ENCODE data around the gene GSTO2.

GSTO2 gene

DNA sequence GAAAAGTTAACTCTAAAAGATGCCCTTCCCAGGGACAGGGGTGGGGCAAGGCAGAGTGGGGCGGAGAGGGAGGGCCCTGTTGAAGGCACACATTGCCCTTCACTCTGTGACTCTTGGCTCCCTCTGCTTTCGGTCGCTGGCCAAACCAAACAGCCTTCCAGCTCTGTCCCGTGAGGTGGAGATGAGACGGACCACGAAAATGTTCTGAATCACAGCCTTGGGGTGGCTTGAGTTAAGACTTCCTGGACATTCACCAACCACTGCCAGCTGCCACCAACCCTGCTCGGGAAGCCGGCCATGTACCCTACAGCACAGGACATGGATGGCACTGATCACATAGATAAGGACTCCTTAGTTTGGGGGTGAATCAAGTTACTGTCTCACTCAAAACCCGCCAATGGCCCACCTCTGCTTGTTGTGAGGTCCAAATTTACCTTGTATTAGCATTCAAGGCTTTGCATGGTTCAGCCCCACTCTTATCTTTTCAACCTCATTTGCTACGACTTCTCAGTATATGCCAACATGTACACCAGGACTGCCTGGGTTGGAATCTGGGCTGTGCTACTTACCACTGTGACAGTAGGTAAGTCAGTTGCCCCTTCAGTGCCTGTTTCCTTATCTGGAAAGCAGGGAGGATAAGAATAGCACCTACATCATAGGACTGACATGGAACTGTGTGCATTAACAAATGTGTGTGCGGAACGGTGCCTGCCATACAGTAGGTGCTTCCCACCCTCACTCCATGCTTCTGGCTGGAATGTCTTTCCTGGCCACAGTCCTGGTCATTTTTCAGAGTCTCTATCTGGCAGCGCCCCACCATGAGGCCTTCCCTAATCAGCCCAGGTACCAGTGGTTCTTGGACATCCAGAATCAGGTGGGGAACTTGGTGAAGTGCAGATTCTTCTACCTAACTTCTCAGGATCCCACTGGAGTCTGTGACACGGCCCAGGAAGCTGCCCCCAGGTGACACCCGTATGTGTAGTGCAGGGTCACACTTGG lies 41.3 kb downstream of the GSTO2 start:
- DNase-seq: no peak

DNA sequence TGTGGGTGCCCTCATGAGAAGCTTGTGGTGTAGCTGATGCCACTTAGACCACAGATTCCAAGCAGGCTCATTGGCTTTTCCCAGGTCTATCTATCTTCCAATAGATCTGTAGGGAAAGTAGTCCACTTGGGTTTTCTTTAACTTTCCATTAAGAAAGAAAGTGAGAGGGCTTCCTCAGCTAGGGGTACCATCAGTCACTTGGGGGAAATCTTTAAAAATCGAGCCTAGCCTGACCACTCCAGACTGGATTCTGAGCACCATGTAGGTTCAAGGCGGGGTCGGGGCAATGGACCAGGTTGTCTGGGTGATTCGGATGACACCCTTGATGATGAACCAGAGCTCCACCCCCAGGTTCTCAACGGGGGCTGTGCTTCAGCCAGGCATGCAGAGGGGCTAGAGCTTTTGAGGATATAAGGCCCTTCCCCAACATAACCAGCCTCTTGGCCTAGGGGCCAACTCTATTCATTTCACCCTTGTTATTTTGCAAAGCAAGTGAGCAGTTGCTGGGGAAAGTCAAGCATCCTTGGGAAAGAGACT lies 42.3 kb downstream of the GSTO2 start:
- DNase-seq: no peak

DNA sequence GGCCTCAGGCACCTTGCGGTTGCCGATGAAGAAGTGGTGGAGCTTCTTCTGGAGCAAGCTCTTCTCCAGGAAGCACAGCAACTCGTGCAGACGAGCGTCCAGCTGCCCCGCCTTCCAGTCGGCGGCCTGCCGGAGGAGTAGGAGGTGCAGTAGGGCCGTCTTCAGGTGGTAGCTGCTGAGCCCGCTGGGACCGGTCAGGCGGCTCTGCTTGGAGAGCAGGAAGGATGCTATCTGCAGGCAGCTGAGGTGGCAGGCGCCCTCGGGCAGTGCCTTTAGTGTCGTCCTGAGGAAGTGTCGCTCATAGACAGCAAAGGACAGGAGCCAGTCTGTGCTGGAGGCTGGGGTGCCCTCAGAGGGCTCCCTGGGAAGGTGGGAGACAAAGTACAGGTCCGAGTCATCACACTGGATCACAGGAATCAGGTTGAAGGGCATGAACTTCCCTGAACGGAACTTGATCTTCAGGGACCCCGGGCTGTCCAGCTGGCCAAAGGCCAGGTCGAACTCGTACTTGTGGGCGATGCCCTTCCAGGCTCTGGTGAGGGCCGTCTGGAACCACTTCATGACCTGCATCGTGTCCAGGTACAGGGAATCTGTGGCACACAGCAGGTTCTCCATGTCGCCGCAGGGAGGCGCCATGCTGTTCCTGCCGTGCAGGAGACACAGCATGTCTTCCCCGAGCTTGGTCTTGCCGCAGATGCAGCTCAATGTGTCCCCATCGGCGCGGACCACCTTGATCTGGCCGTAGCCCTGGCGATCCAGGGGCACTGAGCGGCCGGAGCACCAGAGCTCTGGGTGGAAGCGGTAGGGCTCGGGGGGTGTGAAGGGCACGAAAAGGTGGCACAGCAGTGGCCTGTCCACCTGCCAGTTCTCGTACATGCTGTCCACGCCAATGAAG lies 45.9 kb downstream of the GSTO2 start:
- DNase-seq: no peak

DNA sequence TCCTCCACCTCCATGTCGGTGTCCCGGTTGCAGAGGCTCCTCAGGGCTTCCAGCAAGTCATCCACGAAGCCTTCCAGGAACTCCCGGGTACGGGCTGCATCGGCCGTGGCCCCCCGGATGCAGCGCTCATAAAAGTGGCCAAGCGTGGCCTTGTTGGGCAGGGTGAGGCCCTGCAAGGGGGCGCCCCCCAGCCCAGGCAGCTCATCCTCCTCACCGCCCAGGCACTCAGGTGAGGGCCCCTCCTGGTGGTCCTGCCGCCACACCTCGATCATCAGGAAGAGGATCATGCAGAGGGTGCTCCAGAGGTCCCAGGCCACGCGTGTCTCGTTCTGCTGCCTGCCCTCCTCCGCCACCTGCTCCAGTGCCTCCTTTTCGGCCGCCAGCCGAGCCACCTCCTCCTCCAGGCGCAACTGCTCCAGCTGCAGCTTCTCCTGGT lies 46.5 kb downstream of the GSTO2 start:
- DNase-seq: no peak

DNA sequence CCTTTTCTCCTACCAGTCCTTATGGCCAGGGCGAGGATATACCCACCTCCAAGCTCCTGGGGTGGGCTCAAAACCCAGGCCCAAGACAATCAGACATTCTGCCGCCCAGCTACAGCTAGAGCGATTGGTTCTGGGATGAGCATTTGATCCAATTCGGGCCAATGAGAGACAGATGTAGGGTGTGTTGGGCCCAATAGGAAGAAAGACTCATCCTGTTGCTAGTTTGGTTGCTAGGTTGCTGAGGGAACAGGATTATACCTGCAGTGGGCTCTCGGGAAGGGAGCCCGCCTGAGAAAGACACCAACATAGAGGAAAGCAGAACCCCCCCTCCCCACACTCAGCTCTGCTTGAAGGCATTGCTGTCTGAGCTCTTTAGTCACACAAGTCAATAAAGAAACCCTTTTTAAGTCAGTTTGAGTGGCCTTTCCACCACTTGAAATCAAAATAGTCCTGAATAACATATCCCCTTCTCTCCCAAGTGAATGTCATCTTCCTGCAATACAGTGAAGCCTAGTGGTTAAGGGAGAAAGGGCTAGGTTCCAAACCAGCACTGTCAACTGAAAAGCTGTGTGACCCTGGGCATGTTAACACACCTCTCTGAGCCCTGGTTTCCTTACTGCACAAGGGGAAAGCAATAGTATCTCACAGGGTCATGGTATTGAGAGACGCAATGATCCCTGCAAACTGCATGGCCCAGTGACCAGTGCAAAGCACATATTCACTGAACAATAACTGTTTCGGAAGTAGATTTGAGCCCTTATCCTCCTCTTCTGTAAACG lies 47.5 kb downstream of the GSTO2 start:
- no peak for DNase-seq

DNA sequence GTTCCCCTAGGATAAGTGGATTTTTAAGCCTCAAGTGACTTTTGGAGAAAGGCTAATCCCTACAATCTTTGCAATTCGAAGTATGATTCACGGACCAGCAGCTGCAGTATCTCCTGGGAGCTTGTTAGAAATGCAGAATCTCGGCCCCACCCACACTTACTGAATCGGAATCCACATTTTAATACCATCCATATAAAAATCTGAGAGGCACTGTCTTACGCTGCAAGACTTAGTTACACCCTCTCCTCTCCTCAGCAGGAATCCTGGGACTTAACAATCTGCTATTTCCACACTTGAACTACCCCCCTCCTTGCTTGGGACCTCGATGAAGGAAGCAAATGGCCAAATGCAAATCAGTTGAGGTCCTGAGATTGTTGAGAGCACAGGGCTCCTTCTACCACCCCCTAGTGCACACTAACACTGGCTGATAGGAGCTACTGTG lies 48.3 kb downstream of the GSTO2 start:
- DNase-seq: no peak

DNA sequence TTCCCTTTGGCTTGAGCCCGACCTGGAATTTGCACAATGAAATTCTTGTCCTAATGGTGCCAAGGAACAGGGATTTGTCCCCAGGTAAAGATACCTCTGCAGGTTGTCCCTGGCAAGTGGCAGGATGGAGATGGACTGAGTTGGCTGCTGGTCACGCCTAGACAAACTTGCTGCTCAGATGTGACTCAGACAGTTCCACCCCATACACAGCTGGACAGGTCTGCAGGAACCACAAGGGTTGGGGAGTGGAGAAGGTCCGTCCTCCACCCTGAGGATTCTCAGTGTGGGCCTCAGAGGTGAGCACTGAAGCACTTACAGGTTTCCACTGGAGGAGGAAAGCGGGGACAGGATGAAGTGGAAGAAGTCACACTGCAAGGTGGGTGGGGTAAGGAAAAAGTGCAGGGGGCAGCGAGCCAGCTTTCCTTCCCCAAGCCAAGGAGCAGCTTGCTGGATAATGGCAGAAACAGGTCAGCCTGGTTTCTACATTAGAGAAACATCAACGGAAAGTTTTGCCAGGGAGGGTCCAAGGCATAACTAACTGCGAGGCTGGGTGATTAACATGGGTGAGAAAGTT lies 48.8 kb downstream of the GSTO2 start:
- no peak for DNase-seq

DNA sequence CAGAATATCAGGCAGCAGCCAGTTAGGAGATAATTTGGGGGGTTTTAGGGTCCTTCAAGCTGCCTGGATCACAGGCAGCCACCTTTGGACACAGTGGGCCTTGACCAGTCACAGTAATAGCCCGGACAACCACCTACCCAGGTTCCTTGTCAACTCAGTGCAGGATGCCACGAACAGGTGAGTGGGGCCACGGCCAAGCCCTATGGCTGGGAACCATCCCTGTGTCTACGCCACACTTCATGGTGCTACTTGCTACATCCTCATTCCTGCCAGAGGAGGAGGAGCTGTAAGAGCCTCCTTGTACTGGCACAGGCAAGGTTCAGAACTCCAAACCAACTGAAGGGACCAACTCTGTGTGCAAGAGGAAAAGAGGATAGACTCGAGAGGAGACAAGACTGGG lies 49.3 kb downstream of the GSTO2 start:
- no peak for DNase-seq

DNA sequence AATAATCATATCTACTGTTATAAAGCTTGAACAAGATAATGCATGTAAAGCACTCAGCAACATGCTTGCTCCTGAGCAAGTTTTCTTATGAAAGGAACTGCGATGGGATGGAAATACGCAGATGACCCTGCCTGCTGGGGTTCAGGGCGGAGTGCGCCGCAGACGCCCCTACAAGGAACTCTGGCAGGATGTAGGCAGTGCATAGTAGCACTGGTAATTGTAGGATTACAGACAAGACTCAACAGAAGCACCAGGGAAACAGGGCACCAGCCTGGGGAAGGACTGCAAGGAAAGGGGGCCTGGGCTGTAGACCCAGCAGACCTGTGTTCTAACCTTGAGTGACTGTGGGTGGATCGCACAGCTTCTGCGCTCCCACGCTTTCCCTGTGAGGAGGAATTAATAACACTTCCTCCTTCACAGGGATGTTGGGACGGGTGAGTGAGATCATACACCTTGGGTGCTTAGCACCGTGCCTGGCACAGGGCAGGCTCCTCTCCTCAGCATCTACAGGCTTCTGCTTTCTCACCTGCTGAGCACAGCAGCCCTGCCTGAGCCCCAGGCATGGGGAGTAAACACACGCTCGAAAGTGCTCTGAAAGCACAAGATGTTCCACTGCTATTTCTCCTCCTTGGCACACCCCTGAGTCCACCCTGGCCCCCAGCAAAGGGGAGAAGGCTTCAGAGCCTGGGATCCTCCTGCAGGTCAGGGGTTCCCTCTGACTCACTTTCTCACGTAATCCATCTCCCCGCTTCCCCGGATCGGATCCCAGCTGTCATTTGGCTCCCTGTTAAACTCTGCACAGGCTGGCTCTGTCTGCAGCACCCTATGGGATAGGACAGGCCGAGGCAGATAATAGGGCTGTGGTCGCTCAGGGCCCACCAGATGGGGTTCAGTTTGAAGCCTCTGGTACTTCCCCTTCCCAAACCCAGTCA lies 50.1 kb downstream of the GSTO2 start:
- DNase-seq: no peak

DNA sequence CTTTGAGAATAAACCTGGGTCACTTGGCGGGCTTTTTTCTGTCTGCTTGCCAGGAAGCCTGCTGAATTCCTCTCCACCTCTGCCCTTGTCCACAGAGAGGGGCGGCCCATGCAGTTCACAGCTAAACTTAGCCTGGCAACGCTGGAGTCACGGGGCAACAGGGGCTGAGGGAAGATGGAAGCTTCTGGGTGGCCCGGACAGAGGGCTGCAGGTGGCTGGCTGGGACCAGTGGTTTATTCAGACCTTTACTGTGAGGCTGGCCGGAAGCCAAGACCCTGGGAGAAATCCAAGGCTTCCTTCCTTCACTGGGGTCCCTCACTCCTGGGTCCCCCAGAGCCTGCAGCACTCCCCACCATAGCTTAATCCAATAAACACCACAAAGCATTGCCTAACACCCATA lies 52.2 kb downstream of the GSTO2 start:
- no peak for DNase-seq

DNA sequence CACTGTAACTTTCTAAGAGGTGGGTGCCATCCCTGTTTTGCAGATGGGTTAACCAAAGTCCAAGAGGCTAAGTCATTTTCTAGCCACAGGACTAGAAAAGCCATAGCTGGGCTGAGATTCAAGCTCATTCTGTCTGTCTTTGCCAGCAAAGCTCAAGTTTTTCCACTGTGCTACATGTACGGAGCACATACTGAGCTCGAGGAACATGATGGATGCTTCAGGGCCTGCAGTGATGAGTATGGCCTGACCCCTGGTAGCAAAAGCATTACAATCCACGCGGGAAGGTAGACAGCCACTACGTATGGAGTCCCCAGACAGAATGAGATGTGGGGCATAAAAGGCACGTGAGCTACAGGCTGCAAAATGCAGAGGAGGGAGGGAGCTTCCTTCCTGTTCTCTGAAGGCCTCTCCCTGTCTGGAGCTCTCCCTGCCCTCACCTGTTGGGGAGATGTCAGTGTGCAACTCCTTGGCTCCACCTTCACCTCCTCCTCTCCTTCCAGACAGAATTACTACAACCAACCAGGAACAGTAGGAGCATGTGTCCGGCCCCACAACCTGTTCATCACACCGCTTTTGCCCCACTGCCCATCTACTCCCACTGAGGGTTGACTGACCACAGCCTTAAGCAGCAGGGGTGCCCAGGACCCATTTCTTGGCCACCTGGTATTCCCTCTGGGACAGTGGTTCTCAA lies 52.9 kb downstream of the GSTO2 start:
- DNase-seq: no peak

DNA sequence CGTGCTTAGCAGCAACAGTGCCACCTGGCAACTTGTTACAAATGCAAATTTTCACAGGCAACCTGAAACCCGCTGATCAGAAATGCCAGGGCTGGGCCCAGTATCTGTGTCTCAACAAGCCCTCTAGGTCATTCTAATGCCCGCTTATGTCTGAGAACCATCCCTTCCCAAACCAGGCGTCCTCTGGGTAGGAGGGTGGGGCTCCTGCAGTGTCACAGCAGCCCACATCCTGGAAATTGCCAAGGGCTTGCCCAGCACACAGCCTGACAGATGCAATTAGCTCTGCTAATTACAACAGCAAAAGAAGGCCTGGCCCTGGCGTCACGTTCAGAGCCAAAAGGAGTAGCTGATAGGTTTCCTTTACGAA lies 53.4 kb downstream of the GSTO2 start:
- peak; percentile 42 to 51 for DNase-seq

DNA sequence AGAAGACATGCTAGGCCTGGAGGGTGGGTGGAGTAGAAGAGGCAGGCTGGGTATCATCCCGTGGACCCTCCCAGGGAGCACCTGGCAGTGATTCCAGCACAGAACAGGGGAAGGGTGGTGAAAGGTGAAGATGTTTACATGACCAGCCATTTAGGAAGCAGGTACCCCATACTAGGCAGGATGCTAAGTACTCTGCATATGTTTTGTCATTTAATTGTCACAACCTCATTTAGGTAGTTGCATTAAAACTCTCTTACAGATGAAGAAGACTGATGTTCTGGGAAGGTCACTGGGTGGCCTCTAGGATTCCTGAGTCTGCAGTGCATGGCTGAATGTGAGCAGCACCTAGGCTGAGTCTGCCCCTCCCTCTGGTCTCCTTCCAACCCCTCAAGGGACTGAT lies 54.1 kb downstream of the GSTO2 start:
- DNase-seq: no peak

DNA sequence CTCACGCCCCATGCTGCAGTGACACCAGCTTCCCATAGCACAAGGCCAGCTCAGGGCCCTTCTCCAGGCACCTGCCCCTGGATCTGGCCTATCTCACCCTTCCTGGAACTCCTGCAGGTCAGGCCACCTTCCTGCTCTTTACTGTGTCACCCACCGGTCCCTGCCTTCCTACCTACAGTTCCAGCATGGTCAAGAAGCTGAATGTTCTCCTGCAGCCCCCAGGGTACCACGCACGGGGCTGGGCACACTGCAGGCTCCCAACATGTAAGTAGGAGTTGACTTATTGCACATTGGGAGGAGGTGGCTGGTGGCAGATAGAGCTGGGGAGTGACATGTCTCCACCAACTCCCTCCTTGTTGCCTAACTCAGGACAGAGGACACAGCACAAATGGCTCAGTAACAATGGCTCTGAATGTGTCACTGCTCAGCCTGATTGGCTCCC lies 54.8 kb downstream of the GSTO2 start:
- no peak for DNase-seq

DNA sequence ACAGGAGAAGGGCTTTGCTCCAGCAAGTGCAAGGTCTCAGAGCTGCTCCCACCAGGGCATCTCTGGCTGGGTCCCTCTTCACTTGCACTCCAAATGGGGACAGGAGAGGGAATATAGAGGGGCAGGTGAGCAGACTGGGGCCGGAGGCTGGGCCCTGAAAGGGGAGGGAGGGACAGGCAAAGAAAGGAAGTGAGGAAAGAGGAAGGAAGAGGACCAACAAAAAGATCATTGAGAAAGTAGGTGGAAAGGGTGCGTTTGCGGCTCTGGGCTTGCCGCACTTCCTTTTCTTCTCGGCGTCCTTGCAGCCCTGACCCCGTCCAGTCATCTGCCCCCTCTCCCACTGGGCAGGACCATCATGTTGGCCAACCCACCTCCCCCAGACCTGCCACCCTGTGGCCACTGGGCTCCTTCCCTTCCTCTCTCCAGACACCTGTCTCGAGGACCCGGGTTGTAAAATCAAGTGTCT lies 55.3 kb downstream of the GSTO2 start:
- peak in 1 of 2 donors; percentile 68 for DNase-seq

DNA sequence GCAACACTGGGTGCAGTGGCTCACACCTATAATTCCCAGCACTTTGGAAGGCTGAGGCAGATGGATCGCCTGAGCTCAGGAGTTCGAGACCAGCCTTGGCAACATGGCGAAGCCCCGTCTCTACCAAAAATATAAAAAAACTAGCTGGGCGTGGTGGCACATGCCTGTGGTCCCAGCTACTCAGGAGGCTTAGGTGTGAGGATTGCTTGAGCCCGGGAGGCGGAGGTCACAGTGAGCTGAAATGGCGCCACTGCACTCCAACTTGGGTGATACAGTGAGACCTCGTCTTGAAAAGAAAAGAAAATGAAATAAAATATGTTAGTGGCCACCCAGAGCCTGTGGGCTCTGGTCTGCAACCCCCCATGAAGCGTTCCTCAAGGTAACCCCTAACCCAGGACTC lies 55.9 kb downstream of the GSTO2 start:
- no peak for DNase-seq

DNA sequence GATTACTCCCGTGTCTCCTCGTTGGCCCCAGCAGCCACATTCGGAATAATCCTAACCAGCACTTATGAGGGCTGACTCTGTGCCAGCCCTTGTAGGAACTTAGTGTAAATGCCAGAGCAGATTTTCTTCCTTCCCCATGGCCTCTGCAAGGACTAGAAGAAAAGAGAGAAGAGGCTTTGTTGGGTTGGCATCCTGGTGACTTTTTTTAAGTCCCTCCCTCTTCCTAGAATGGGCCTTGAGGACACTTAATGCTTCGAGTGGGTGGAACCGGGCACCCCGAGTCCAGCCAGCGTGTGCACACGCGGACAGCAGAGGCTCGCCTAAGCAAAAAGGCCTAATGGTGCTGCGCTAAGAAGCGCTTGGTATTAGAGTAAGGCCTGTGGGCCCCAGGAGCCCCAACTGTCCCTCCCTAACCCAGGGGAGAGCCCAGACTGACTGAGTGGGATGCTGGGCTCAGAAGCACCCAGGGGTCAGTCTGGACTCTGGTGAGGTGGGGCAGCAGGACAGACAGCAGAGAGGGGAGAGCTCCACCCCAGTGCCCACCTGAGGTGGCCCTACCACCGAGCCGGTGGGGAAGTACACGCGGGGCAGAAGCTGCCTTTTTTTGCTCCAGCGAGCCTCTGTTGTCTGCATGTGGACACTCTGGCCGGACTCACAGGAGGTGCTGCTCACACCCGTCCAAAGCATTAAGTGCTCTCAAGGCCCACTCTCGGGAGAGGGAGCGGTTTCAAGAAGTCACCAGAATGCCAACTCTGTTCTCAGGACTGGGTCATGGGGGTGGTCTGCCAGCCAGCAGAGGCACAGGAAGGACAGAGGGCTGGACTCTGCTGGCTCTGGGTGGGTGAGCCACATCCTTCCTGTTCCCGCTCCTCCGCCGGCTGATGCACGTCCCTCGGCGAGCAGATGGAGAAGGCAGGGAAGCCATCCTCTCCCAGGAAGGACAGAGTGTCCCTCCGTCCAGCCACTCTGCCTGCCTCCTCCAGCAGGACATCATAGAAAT lies 56.8 kb downstream of the GSTO2 start:
- DNase-seq: no peak

DNA sequence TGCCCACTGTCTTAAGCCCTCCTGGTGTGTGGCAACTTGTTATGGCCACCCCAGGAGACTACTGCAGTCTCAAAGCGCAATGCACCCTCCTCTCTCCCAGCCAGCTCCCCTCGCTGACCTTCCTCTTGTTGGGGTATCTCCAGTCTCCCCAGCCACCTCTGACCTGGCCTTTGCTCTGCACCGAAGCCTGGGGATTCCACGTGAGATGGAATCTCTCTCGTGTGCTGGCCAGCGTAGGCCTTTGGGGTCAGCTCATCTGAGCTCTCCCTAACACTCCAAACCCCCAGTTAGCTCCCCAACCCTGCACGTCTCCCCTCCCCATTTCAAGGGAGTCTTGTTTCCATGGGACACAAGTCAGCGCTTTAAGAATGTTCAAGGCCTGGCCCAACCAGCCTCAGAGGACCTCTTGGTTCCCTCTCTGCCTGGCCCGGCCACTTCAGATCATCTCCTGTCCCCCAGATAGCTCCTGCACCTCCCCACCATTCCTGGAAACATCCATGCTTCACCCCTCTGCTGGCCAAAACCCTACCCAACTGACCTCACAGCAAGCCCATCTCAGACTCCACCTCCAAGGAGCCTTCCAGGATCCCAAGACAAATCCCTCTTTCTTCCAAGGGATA lies 58.1 kb downstream of the GSTO2 start:
- no peak for DNase-seq

Data from CD4-positive, alpha-beta T cell treated with Interleukin-1 beta for 1 hour (primary cell).